Measurements from ENCODE around the gene ANKRD44.

Gene ANKRD44

DNA sequence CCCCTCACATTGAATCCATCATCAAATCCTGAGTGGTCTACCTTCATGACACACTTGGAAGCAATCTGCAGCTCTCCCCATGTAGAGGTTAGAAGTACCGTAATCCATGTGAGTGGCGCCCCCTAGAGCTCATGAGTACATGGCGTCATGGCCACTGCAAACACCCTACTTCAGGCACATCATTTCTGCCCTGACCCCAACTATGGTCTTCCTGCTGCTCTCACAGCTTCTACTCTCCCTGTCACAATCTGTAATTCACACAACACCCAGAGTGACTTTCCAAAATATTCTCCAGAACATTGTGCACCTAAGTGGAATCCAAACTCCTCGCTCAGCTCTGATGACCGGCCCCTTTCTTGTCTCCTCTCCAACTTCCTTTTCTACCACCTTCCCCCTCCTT is 141.9 kb downstream of the ANKRD44 start:
- peak; percentile 29 for DNase-seq

DNA sequence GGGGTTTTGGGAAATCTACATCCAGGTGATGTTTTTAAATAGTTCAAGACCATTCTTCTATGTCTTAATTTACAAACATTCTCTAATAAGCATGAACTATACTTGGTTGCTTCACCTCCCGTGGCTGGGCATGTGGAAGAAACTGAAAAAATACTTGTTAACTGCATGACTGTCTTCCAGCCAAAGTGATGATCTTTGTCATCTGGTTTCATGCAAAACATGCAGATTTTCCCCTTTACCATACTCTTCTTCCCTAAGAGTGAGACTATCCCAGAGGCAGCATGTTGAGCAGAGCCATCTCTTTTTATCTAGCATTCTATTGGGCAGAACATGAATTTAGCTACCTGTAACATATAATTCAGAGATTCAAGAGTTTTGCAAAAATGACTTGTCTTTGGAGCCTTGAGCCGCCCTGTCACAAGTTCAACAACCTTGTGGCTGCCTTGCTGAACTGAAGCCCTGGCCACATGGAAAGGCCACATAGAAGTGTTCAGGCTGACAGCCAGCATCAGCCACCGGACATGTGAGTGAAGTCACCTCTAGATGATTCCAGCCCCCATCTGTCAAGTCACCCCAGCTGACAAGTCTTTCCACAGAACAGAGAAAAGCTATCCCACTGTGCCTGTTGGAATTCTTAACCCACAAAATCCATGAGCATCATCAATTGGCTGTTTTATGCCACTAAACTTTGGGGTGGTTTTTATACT is 142.8 kb downstream of the ANKRD44 start:
- no peak for DNase-seq

DNA sequence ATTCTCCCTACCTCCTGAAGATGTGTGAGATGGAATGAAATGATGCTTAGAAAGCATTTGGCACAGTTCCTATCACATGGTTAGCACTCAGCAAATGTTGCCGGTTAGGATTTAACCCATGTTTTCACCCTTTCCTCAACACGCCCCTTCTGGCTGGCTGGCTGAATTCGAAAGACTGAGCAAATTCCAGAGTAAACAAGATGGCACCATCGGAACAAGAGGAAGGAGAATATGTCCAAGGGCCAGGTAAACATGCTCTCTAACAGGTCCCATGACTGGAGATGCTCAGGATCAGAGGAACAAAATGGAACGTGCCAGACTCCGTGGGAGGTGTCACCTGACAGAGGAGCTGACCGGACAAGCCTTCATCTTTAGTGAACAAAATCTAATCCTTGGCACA is 145.6 kb downstream of the ANKRD44 start:
- no peak for DNase-seq

DNA sequence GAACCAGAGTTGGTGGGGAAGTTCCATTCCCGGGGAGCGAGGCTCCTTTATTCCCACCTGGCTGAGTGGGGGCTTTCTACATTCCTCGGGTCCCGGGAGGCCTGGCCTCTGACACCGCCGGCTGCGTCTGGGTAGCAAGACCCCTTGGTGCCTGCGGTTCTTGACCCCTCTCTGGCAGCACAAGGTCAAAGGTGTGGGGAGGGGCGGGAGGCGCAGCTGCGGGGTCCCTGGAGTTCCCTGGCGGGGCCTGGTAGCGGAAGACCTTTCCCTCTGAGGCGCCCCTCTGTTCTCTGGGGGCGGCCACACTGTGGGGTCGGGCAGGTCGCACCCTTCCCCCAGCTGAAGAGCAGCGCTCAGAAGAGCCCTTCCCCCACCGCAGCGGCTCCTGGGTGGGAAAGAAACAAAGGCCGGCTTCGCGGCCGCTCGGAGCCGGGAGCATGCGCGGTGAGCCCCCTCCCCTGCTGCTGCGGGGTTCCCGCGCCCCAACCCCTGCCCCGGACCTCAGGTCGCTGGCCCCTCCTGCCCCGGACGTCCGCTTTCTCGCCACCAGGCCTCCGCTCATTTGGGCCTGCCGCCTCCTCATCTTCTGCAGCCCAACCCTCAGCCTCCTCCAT is 146.3 kb downstream of the ANKRD44 start:
- no peak for DNase-seq

DNA sequence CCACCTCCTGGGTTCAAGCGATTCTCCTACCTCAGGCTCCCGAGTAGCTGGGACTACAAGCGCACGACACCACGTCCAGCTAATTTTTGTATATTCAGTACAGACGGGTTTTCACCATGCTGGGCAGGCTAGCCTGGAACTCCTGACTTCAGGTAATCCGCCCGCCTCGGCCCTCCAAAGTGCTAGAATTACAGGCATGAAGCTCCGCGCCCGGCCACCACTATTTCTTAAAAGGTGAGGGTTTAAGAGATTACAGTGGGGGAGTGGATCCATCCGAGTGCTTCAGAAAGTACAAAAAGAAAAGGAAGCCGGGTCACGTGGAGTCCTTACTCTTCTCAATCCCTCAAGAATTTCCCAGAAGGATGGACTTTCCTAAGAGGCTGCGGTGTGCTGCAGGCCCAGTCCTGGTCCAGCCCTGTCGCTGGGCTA is 146.9 kb downstream of the ANKRD44 start:
- no peak for DNase-seq

DNA sequence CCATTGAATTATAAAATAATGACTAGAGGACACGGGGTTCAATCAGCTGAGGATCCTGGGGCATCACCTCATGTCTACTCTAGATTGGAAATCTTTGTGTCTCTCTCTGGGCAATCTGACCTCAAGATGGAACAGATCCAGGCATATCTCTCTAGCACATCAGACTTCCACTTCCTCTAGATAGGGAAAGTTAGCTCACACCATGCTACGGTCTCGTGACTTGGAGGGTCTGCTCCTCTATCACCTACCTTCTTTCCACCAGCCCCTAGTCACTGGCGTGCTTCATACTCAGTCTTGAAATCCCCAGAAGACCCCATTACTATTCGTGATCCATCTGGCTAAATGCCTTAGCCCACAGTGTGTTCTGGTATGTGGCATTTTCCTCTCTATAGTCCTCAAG is 148.8 kb downstream of the ANKRD44 start:
- no peak for DNase-seq

DNA sequence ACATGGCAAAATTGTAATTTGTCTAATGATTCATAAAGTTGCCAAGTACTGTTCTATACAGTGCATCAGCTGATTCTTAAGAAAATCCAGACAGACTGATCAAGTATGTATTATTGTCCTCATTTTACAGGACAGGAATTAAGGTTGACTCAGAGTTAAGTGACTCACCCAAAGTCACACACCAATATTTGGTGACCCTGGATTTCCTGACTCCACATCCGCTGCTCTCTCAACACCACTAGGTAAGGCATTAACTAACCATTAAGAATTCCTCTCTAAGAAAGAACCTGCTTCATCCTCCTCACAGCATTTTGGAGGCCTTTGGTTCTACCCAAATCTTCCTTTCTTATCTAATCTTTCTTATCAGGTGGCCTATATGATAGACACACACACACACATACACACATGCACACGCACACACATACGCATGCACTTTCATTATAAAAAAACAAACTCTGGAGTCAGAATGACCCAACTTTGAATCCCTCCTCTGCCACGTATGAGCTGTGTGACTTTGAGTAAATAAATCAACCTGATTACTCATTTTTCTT is 150.8 kb downstream of the ANKRD44 start:
- no peak for DNase-seq

DNA sequence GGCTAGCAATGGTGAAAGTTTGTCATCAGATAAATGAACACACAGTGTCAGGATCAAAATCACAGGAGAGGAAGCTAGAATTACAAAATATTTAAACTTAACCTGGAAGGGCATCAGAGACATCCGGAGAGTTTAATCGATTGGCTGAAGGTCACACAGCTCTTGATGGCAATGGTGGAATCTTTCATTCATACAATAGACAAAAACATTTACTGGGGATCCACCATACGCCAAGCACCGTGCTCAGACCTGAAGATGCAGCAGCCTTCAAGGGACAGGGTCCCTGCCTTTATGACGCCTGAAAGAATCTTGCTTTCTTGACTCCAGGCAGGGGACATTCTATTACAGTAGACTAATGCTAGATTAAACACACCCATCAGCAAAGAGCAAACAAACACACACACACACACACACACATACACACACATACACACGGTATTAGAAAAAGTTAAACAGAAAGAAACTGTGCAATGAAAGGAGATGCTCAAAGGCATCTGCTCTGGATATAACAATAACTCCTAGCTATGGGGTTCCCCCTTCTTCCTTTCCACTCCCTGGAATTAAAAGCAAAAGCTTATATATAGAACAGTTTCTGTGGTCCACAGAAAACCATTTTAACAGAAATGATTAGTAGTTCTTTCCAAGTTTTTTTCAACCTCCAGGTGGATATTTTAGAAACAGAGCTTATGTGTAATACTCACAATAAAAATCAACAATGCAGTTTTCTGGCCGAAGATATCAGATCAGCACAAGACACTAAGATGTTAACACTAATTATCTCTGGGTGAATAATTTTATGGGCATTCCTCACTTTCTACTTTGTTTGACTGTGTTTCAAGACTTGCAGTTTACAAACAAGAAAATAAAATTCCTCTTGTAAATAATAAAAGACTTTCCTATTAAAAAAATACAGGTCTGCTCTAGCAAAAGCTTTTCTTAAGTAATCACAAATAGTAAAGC is 151.7 kb downstream of the ANKRD44 start:
- DNase-seq, result no peak

DNA sequence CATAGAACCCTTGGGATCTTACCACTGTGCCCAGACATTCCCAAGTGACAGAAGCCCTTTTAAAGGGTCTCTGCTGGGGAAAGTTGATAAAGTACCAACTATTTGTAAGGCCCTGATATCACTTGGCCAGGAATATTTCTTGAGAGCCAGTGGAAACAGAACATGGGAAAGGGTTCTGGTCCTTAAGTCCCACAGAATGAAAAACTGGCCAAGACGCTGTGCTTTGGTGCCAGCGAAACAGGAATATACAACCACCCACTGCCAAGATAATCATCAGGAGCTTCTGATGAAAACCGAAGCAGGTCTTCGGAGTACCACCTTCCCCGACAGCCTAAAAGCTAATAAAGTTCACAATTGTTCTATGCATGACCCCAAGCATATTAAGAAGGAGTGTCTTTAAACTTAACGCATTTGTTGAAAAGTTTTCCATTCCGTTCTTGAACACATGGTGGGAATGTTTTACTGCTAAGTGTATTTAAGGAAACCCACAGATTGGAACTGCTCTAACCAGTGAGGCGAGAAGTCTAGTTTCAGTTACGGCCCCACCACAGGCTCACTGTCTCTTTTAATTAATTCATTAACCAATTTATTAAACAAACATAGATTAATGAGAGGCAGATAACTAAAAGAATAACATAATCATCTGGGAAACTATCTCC is 152.6 kb downstream of the ANKRD44 start:
- DNase-seq, result no peak

DNA sequence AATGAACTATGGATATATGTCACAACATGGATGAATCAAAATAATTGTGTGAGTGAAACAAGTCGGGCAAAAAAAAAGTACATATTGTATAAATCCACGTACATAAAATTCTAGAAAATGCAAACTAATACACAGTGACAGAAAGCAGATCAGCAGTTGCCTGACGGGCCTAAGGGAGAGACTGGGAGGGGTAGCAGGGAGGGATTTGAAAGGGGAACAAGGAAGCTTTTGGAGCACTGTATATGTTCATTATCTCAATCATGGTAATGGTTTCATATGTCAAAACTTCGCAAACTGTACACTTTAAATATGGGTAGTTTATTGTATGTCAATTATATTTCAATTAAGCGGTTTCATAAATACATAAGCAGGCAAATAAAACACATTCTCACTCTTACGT is 153.8 kb downstream of the ANKRD44 start:
- no peak for DNase-seq

DNA sequence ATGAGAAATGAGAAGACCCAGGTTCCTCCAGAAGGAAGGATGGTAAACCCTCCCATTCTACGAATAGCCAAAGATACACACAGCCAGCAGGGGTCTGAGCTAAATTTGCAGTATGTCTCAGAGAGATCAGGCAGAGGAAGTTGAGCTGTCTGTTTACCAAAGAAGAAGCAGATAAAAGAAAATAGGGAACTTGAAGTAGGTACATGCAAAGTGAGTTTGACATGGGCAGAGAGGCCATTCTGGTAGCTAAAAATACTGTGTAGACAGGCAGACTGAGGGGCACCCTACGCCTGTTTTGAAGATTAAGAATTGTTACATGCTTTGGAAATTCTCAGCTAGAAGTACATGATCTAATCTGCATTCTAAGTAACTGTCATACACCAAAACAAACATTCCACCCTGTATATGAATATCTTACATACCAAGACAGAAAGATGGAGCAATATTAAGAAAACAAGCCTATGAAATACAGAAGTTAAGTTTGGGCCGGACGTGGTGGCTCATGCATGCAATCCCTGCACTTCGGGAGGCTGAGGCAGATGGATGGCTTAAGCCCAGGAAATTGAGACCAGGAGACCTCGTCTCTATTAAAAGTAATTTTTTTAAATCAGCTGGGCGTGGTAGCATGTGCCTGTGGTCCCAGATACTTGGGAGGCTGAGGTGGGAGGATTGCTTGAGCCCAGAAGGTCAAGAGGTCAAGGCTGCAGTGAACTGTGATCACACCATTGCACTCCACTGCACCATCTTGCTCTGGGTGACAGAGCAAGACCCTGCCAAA is 157.9 kb downstream of the ANKRD44 start:
- no peak for DNase-seq

DNA sequence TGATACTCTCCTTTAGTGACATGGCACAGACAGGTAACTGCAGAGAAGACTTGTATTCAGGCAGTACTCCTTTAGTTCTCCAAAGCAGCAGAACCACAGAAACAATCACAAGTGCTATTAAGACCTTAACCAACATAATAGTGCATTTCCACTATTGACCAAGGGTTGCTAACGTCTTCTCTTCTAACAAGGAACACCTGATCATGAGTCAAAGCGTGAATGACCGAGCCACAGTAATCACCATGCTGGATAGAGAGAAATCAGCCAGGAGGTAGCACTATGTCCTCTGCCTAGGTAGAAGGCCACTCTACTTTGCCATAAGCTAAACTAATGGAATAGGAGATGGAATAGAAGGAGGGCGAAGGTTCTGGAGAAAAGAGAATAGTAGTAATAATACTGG is 161.0 kb downstream of the ANKRD44 start:
- DNase-seq, result no peak

DNA sequence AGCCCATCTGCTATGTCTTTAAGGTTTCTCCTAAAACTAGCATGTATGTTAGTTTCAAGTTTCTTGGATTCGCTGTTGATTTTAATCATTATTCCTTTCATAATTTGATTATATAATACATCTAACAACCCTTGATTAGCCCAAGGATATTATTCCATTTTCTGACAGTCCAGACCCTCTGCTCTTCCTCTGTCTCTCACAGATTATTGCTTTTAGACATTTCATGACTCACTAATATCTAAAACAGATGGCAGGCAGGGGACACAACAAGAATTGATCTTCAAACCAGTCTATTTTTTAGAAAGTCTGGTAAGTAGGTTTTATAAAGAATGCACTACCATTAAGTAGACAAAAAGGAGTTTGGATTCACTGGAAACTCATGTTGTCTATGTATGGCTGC is 162.2 kb downstream of the ANKRD44 start:
- no peak for DNase-seq

DNA sequence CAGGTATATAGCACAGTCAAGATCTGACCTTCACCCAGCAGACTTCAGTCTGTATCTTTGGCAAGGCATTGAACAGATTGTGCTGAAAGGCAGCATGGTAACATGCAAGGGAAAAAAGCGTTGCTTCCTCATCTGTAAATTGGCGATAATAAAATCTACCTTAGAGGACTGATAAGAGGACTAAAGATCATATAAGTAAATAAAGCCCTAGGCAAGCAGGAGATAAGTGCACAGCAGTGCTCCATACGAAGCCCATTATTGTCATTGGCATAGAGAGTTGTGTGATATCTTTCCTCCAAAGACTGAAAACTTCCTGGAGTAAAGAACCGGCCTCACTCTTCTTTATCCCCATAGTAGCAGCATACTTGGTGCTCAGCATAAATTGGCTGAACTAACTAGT is 162.6 kb downstream of the ANKRD44 start:
- DNase-seq, result no peak

DNA sequence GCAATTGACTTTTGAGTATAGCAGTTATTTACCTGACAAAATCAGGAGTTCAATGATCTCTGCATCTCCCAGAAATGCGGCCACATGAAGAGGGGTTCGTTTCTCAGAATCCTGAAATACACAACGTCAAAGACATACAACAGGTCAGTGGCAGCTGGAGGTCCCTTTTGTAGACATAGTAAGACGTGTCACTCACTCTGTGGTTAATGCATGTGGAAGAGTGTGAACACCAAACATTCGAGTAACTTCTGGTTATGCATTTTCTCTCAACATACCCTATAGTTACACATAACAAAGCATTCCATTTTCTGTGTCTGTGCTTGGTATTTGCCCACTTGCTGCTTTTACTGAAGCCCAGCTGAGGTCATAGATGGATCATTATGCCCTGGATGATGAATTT is 163.6 kb downstream of the ANKRD44 start:
- no peak for DNase-seq

DNA sequence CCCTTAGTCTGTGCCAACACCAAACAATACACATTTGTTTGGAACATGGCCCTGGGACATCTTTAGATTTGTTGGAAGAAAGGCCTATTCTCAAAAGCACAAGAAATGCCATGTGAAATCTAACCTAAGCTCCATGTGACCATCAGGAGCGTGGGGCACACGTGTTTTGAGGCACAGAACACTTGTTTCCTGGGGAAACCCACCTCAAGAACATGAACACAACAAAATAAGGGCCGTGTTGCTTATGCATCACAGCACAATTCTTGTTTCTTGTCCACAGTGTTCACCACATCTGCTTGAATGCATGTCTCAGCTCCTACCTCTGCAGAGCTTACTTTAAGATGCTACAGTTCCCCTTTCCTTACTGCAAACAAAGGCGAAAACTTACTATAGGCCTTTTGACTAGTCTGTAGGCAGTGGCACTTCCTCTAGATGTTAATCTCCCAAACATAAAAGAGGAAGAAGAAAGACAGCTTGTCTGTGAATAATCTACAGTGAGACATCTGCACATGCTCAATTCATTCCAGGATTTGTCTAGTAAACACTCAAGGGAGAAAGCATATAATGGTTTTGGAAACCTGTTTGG is 165.0 kb downstream of the ANKRD44 start:
- peak; percentile 57 for DNase-seq

DNA sequence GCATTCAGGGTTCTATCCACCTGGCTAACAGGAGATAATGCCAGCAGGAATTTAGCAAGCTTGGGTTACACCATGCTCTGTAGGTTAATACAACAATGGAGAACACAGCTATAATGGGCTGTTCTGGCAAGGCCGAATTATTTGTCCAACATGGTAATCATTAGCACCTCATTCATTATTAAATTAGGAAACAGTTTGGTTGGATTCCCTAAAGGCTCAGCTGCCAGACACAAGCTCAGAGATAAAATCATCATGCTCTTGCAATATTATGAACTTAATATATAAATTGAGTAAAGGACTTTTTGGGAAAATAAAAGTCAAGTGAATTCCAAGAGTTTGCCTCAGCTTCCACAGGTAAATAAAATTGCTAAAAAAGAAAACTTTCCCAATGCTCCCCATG is 166.4 kb downstream of the ANKRD44 start:
- DNase-seq, result no peak

DNA sequence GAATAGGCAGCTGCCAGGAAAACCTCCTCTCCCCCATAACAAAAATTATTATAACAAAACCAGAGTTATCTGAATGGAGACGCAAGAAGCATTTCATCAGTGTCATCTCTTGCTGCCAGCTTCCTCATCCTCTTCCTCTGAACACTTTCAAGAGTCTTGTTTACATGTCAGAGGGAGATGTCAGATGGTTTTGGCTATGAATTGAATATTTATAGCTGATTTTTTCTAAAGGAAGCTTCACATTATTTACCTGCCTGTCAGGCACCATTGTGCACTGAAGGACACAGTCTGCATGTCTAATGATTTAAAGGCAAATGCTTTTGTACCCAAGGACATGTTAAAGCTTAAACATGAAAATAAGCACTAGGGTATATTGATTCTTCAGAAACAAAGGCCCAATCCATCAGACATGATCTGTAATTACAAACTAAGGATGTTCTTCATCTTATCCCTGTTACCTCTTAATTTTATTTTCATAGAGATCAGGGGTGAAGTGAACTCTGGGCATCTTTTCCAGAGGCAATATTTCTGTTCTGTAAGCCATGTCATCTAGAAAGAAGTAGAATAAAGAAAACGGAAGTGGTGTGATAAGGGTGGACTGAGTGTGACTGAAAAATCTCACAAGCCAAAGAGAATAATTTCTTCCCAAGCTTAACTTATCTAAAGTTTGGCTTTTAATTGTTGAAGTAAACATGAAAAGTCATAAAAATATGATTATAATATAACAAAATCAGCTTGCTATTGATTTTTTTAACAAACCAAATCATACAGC is 168.7 kb downstream of the ANKRD44 start:
- DNase-seq, result no peak

DNA sequence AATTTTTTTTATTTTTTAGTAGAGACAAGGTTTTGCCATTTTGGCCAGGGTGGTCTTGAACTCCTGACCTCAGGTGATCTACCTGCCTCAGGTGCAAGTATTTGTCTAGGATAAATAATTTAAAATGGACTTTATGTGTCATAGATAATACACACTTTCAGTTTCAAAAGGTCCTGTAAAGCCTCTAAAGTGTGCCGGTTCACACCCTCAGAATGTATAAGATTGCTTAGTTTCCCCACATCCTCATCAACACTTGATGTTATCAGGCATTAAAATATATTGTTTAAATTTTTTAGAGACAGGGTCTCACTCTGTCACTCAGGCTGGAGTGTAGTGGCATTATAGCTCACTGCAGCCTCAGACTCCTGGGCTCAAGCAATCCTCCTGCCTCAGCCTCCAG is 170.5 kb downstream of the ANKRD44 start:
- DNase-seq, result no peak

DNA sequence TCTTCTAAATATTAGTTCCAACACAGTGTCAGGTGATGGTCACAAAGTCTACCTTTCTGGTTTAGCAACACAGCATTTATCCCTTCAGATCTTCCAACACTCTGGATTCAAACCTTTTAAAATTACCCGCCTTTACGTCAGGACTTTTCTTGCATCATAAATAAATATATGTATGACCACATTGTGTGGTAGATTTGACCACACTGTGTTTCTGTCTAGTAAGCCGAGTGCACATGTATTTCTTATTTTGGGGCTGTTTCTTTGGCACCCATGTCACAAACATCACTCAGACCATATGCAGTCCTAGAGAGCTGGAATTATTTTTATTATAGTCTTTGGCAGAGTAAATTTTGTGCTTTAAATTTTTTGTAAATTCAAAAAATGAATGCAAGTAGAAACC is 172.1 kb downstream of the ANKRD44 start:
- DNase-seq, result no peak

Data from NCI-H774 (cell line).